Stomach (tissue), 4 donors: Measurements from ENCODE around the gene JAKMIP1.

Source experiments
- CTCF ChIP-seq, 7 experiments: fragments of 450-650 bp in 4 of 7; fragments of 200-600 bp in 3 of 7; sonication (generic) in 3 of 7; IDR thresholded peaks; one replicate each; pipeline ENCODE4 v1.5.1; 2016 to 2019; ENCODE audit warnings: antibody characterized with exemption in 7 of 7, control low read depth in 2 of 7, mild to moderate bottlenecking in 1 of 7
- EP300 ChIP-seq: sonication (generic); formaldehyde crosslinking; IDR thresholded peaks from one replicate; pipeline ENCODE4 v1.6.1; 2017; ENCODE audit warnings: antibody characterized with exemption
- POLR2AphosphoS5 ChIP-seq, 3 donors: sonication (generic); formaldehyde crosslinking; IDR thresholded peaks; one replicate each; pipeline ENCODE4 v1.6.1; 2016; ENCODE audit warnings: antibody characterized with exemption in 3 of 3

- TF ChIP-seq CTCF (IDR thresholded peaks at IDR 0.05) (no peak), POLR2AphosphoS5 (IDR thresholded peaks at IDR 0.05) (no peak), EP300 (no peak)
Measured at GRCh38 chr4:6076391-6076790, 124.0 kb downstream of the JAKMIP1 start.
